CD4-positive, alpha-beta T cell treated with Interleukin-1 beta for 1 hour (primary cell): ENCODE results near the gene KCNK4.

Experiments
- DNase-seq, 2 donors: peaks; one replicate each; pipeline ENCODE4 v3.0.0-alpha.2; 2020 to 2022

The KCNK4 gene

DNA sequence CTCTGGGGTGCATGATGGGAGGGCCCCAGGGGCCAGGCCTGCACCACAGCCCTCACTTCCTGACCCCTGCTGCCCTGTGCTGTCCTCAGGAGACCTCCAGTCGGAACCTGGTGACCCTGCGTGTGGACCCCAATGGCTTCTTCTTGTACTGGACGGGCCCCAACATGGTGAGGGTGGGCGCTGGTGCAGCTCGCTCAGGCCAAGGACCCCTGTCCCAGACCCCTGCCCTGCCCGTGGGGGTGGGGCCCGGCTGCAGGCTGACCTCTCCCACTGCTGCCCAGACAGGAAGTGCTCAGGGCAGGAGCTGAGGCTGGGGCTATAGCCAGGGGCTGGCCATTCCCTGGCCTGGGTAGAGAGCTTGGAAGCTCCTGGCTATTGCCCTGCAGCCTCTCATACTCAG, 36.8 kb upstream of the KCNK4 start:
- DNase-seq = no peak

DNA sequence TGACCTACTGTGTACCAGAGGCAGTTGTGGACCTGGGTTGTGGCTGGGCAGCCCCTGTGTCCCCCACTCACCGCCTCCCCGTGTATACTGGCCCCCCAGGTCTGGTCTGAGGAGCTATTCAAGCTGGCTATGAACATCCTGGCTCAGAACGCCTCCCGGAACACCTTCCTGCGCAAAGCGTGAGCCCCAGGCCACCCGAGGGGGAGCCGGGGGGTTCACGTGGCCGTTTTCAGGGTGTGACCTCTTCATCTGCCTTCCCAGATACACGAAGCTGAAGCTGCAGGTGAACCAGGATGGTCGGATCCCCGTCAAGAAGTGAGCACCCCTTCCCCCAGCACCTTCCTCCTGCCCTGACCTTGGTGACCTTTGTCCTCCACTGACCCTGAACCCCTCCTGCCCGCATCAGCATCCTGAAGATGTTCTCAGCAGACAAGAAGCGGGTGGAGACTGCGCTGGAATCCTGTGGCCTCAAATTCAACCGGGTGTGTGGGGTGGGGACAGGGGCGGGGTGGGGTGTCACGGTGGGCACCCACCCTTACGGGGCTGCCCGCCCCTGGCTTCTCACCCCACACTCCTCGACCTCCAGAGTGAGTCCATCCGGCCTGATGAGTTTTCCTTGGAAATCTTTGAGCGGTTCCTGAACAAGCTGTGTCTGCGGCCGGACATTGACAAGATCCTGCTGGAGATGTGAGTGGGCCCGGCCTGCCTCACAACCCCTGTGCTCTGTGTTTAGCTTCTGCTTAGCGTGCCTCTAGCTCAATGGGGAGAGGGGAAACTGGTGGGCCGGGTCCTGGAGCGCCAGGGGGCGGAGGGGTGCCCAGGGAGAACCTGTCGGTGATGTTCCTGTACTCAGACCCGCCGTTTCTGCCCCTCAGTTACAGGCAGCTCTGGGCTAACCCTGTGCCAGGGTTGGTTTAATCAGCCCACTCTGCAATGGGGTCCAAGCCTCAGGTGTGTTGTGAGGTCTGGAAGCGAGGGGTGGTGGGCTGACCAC, 35.7 kb upstream of the KCNK4 start:
- DNase-seq = no peak

GRCh38 chr11:64256300-64256699, 34.8 kb upstream of the KCNK4 start:
- no peak for DNase-seq

- no peak for DNase-seq
Measured at GRCh38 chr11:64258356-64258755, 32.7 kb upstream of the KCNK4 start.

DNA sequence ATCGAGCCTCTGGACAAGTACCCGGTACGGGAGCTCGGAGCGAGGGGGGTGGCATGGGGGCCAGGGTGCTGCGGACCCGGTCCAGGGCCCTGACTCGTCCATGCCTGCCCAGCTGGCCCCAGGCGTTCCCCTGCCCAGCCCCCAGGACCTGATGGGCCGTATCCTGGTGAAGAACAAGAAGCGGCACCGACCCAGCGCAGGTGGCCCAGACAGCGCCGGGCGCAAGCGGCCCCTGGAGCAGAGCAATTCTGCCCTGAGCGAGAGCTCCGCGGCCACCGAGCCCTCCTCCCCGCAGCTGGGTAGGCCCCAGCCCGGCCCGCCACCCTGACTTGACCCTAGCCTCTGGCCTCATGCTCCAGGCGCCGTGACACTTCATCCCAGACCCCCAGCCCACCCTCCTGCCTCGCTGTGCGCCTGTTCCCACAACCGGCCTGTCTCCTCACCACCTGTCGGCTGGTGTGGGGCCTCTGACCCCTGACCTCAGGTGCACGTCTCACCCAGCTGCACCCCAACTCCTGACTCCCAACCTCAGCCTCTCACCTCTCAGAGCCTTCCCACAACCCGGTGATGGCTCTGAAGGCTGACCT, 32.1 kb upstream of the KCNK4 start:
- DNase-seq = no peak

DNA sequence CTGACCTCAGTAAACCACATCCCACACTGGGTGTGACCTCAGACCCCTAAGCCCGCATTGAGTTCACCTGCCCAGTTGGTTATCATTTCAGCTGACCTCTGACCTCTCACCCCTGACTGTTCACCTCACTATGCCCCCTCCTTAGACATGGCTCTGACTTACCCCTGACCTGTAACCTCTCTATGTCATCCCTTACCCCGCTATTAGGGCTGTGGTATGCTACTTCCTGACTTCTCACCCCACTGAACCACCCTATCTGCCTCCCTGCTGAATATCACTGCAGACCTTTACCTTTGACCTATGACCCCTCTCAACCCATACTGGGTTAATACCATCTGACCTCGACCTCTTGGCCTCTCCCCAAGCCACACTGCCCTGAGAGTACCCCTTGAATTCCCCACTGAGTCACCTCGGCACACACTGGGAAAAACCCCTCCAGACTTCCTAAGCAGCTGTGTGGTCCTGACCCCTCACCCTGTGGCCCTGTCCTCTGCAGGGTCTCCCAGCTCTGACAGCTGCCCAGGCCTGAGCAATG, 31.5 kb upstream of the KCNK4 start:
- DNase-seq = no peak

GRCh38 chr11:64260147-64260708, 30.9 kb upstream of the KCNK4 start:
- DNase-seq = no peak

- DNase-seq = no peak
Measured at GRCh38 chr11:64261556-64262080, 29.5 kb upstream of the KCNK4 start.

GRCh38 chr11:64262271-64263002, 28.7 kb upstream of the KCNK4 start:
- DNase-seq = no peak

GRCh38 chr11:64263021-64263946, 27.8 kb upstream of the KCNK4 start:
- no peak for DNase-seq

DNA sequence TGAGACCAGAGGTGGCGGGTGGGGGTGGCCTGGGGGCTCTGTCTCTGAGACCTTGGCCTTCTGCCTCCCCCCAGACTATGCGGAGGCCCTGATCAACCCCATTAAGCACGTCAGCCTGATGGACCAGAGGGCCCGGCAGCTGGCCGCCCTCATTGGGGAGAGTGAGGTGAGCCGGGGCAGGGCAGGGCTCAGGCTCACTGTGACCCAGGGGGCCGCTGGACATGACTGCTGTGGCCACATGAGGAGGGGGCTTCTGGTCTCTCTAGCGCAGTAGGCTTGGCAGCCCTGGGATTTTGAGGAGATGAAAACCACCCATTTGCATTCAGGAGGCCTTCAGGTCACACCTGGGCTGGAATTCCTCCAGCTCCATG, 27.2 kb upstream of the KCNK4 start:
- DNase-seq = no peak

DNA sequence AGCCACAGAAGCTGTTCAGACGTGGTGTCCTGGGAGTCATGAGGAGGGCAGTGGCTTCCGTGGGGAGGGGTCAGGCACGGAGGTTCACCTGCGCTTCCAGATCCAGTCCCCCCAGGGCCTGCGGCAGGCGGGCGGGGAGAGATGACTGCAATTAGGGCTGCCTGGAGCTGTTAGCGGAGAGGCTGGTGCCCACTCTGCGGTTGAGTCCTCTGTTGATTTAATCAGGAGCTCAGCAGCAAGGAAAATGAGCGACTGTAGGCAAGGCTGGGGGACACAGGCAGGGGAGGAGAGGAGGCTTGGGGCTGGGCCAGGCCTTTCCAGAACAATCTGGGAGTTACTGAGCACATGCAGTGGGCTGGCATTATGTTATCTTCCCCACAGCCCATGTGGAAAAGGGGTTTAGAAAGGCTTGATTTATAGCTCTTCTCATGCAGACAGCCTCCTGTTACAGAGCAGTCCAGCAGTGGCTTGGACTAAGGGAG, 26.7 kb upstream of the KCNK4 start:
- no peak for DNase-seq

GRCh38 chr11:64265176-64266160, 25.6 kb upstream of the KCNK4 start:
- DNase-seq = no peak

DNA sequence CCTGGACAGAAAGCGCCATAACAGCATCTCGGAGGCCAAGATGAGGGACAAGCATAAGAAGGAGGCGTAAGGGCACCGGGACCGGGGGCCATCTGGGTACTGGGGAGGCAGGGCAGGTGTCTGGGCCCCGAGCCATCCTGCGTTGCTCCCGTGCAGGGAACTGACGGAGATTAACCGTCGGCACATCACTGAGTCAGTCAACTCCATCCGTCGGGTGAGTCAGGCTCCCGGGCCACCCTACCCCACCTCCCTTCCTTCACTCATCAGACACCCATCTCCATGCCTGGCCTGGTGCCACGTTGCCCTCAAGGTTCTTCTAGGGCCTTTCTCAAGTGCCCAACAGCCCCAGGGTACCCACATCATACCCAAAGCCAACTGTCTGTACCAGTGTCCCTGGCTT, 24.8 kb upstream of the KCNK4 start:
- no peak for DNase-seq

- no peak for DNase-seq
Measured at GRCh38 chr11:64267207-64267945, 23.7 kb upstream of the KCNK4 start.

GRCh38 chr11:64268025-64268892, 22.8 kb upstream of the KCNK4 start:
- no peak for DNase-seq

DNA sequence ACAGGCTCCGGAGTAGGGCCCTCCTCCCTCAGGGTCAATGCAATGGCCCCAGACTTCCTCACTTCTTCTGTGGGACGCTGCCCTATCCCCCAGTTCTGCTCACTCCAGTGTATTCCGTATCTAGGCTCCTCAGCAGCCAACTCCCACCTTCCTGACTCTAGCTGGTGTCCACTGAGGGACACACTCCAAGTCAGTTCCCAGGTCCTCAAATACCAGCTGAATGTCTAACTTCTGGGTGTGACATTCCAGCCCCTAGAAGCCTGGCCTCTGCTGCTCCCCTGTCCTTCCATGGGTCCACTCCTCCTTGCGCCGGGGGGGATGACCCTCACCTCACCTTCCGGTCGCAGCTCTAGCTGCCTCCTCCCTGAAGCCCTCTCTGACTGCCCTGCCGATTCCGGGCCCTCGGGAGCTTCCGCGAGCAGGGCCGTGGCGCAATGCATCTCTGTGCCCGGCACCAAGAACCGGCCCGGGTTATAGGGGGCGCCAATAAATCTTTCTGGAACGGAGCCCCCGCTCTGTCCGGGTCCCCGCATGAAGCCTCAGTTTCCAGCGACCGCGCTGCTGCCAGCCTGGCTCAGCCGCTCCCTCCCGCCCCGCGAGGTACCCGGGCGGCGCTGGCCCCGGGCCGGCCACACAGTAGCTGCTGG, 22.1 kb upstream of the KCNK4 start:
- DNase-seq = peak; percentile 37 to 55
